ENCODE measurements around the gene CPXM1.

The CPXM1 gene

DNA sequence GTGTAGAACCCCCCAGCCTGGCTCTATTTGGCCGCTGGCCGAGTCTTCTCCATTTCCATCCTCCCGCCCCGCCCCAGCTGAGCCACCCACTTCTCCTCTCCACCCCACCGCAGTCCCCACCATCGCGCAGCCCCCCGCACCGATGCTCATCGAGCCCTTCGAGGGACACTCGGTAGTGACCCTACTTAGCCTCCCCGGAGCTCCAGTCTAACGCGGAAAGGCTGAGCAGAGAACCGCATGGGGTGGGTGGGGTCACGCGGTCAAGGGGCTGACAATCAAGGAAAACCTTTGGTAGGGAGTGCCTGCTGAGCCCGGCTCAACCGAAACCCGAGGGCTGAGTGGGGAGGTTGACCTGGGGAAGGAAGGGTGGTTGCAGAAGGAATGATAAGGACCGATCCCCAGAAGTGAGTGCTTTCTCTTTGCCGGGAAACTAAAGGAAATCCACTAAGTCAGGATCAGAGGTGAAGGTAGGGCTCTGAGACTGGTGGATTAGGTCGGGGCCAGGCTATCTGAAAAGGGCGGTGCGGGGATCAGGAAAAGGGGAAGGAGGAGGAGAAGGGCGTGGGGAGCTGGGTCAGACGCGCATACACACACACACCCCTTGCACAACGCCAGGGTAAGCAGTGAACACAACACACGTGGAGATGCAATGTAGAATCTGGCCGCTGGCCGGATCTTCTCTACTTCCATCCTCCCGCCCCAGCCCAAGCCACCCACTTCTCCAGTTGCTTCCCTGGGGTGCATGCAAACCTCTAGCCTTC is 49.8 kb downstream of the CPXM1 start:
- TF ChIP-seq, protein P1, sequence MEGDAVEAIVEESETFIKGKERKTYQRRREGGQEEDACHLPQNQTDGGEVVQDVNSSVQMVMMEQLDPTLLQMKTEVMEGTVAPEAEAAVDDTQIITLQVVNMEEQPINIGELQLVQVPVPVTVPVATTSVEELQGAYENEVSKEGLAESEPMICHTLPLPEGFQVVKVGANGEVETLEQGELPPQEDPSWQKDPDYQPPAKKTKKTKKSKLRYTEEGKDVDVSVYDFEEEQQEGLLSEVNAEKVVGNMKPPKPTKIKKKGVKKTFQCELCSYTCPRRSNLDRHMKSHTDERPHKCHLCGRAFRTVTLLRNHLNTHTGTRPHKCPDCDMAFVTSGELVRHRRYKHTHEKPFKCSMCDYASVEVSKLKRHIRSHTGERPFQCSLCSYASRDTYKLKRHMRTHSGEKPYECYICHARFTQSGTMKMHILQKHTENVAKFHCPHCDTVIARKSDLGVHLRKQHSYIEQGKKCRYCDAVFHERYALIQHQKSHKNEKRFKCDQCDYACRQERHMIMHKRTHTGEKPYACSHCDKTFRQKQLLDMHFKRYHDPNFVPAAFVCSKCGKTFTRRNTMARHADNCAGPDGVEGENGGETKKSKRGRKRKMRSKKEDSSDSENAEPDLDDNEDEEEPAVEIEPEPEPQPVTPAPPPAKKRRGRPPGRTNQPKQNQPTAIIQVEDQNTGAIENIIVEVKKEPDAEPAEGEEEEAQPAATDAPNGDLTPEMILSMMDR (IDR thresholded peaks at IDR 0.05; ENCODE audit: extremely low read depth, insufficient read depth, missing control alignments): no peak
- DNase-seq (ENCODE audit: low spot score): no peak
- in situ Hi-C loops (cut with MboI; ENCODE audit: low pct_unique_long_range_greater_than_20kb, low sequenced_read_pairs, unreplicated experiment): no loop called here

DNA sequence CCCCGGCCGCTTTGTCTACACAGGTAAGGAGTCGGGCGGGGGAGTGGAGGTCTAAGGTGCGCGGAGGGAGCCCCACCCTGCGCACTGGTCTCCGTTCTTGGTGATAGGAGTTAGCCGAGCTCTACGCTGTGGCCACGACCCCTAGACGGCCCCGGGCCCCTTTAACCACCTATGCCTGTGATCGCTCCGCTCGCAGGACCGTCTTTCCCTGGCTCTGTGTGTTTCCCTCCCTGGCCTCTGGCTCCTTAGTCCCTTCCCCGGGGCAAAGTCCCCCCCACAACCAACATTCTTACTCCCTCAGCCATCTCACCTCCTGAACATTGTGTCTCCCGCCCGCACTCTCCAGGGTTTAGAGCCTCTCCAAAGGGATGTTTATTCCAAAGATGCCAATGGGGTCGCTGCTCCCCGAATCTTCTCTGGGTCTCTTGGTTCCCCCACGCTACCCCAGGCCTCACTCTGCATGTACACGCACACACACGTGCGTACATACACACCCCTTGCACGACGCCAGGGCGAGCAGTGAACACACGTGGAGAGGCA is 50.4 kb downstream of the CPXM1 start:
- DNase-seq (ENCODE audit: low spot score): no peak
- TF ChIP-seq, protein P1 (IDR thresholded peaks at IDR 0.05; ENCODE audit: extremely low read depth, insufficient read depth, missing control alignments): no peak
- in situ Hi-C loops (cut with MboI; ENCODE audit: low pct_unique_long_range_greater_than_20kb, low sequenced_read_pairs, unreplicated experiment): no loop called here

DNA sequence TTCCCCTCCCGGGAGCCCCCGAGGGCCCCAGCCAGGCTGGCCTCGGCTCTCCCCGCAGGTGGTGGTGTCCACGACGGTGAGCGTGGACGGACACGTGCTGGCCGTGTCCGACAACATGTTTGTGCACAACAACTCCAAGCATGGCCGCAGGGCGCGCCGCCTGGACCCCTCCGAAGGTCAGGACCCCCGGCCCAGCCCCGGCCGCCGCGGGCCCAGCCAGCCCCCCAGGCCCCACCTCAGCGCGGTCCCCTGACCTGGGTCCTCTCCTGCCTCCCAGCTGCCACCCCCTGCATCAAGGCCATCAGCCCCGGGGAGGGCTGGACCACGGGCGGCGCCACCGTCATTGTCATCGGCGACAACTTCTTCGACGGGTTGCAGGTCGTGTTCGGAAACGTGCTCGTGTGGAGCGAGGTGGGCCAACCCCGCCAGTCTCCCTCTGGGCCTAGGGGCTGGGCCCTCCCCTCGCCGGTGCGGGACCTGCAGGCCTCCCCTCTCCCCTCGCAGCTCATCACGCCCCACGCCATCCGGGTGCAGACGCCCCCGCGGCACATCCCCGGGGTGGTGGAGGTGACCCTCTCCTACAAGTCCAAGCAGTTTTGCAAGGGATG is 51.0 kb downstream of the CPXM1 start:
- DNase-seq (ENCODE audit: low spot score): no peak
- TF ChIP-seq, protein P1 (IDR thresholded peaks at IDR 0.05; ENCODE audit: extremely low read depth, insufficient read depth, missing control alignments): no peak
- in situ Hi-C loops (cut with MboI; ENCODE audit: low pct_unique_long_range_greater_than_20kb, low sequenced_read_pairs, unreplicated experiment): no loop called here

DNA sequence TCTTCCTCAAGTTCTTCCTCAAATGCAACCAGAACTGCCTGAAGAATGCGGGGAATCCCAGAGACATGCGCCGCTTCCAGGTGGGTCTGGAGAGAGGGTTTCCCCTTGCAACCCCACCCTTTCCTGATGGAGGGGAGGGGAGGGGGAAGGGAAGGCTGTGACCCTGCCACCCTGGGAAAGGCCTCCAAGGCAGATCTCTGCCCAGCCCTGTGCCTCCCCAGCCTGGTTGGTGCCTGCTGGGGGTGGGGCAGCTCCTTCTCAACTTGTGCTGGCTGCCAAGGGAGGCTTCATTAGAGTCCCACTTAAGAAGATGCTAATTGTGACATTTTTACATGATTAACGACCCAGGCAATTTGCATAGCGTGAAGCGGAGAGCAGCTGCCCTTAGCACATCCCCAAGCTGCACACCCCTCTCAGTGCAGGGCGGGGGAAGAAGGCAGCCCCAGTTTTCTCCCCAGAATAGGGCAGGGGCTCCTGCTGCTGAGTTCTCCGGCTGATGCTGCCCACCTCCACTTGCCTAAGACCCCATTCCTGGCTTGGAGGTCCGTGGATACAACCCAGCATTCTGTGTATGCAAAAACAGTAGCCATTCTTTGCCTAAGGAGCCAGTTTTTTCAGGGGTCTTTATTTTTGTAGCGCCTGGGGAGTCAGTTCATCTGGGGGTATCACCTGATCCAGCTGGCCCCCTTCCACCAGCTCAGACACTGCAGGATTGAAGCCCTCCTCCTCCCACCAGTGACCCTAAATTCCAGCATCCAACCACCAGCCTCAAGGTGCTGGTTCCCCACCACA is 51.7 kb downstream of the CPXM1 start:
- TF ChIP-seq, protein P1 (IDR thresholded peaks at IDR 0.05; ENCODE audit: extremely low read depth, insufficient read depth, missing control alignments): no peak
- in situ Hi-C loops (cut with MboI; ENCODE audit: low pct_unique_long_range_greater_than_20kb, low sequenced_read_pairs, unreplicated experiment): no loop called here

DNA sequence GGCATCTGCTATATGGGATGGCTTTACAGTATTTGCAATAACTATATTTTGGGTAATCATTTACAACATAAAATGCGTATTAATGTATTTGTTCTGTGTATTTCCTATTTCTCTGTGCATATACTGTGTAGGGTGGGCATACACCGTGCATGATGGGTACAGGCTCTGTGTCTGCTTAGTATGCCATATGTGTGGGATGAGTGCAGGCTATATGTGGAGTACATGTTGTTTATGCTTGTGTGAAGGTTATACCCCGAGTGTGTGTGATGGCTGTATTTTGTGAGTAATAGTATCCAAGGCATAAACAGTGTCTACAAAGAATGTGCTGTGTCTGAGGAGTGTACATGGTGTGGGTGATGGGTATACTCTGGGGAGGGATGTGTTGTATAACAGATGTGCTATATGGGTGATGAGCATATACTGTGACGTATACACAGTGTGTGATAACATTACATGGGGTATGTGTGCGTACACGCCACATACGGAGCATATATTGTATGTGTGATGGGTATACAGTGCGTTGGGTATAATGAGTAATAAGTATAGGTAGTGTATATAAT is 52.7 kb downstream of the CPXM1 start:
- in situ Hi-C loops (cut with MboI; ENCODE audit: low pct_unique_long_range_greater_than_20kb, low sequenced_read_pairs, unreplicated experiment): no loop called here
- TF ChIP-seq, protein P1 (IDR thresholded peaks at IDR 0.05; ENCODE audit: extremely low read depth, insufficient read depth, missing control alignments): no peak
- DNase-seq (ENCODE audit: low spot score): no peak

More for the DNA sequence above, 51.7 kb downstream of the CPXM1 start:
- DNase-seq (ENCODE audit: low spot score): no peak

DNA sequence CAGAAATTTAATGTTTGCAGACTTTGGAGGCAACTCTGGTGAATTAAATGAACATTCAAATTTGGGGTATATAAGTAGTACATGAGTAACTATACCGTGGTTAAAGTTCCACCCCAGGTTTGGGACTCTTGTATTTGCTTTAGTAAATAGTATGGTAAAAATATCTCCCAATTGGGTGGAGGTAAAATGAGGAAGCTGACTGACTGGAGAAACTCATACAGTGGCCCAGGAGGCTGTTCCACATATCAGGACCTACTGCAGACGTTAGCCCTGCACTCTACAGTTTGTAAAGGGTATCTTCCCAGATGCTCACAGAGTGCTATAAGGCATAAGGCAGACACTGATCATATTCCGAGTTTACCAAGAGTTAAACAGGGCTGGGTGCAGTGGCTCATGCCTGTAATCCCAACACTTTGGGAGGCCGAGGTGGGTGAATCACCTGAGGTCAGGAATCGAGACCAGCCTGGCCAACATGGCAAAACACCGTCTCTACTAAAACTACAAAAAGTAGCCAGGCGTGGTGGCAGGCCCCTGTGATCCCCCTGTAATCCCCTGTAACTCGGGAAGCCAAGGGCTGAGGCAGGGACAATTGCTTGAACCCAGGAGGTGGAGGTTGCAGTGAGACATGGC is 53.7 kb downstream of the CPXM1 start:
- TF ChIP-seq, protein P1 (IDR thresholded peaks at IDR 0.05; ENCODE audit: extremely low read depth, insufficient read depth, missing control alignments): no peak
- in situ Hi-C loops (cut with MboI; ENCODE audit: low pct_unique_long_range_greater_than_20kb, low sequenced_read_pairs, unreplicated experiment): no loop called here
- no peak for DNase-seq (ENCODE audit: low spot score)

Data from GM13977 (cell line).